ENCODE measurements around the gene LRRK1. TPM values are rescaled to one million over a fixed set of nuclear protein-coding genes. Genes with fewer than 3 reads are reported as not detected.

LRRK1 gene
- 0.67 and 1.1 TPM in 2 replicates for polyA plus RNA-seq

DNA sequence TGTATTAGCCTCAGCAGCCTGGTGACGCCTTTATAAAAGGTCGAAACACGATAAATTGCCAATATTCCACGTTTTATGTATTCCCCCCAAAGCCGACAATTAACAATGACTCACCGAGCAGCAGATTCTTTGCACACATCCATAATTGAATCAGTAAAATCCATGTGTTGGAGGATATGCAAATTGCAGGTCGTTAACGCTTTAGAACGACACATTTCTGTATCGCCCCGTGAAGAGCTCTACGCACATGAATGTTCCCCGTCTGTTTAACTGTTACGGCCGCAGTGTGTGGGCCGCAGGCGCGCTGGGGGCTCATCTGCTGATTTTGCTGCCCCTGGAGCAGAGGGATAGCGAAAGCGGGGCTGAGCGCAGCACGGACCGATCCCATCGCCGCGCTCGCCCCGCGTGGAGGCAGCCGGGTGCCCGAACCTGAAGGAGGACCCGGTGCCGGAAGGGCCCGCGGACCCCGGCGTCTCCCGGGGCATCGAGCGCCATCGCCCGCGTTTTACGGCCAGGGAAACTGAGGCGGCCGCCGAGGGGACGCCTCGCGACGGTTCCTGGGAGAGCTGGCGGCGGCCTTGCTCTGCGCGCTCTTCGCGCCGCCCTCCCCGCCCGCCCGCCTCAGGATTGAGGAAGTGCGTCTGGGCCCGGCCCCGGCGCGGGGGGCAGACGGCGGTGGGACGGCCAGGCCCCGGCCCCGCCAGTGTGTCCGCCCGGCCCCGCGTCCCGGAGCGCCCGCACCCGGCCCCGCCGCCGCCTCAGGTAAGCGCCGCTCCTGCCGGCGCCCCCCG, at the start of gene LRRK1:
TSS of gene LRRK1 (plus strand) at position 668 of the 791 bp plus-strand sequence. CDS start 5,276 bp downstream, outside the sequence.

DNA sequence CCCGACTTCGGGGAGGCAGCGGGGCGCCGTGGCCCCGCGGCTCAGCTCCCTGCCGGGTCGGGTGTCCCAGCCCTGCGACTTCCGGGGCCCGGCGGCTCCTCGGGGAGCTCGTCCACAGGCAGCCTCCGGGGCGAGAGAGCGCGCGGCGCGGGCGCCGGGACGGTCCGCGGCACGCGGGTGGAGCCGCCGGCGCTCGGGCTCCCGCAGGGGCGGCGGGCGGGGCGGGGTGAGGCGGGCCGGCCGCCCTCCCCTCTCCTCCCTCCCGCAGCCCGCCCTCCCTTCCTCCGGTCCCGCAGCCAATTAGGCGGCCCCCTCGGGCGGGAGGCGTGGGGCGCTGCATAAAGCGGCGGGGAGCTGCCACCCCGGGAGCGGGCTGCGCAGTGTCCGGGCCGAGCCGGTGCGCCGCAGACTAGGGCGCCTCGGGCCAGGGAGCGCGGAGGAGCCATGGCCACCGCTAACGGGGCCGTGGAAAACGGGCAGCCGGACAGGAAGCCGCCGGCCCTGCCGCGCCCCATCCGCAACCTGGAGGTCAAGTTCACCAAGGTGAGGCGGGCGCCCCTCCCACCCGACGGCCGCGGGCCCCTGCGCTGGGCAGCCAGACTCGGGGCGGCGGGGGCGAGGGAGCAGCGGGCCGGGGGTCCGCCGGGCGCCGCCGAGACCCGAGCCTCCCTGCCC, 39.6 kb upstream of the LRRK1 start, which contains the start of gene ALDH1A3:
TSS of gene ALDH1A3 (plus strand) at position 368 of the 675 bp plus-strand sequence. CDS start at position 445, 77 bp downstream.

Other genes starting within 250 kb of the LRRK1 start
- 37.4 and 43.8 TPM in 2 replicates for gene ALDH1A3, start 39.5 kb upstream of the LRRK1 start, polyA plus RNA-seq